ENCODE measurements around the gene KRTAP5-6.

Gene KRTAP5-6

GRCh38 chr11:1733716-1734640 lies 37.0 kb downstream of the KRTAP5-6 start:
- DNase-seq (ENCODE audit: low read depth in 2 of 2) = no peak

- no peak for DNase-seq (ENCODE audit: low read depth in 2 of 2)
These were observed 37.7 kb downstream of the KRTAP5-6 start for GRCh38 chr11:1734641-1735081.

GRCh38 chr11:1735271-1735670 lies 38.3 kb downstream of the KRTAP5-6 start:
- DNase-seq (ENCODE audit: low read depth in 2 of 2) = no peak

- no peak for DNase-seq (ENCODE audit: low read depth in 2 of 2)
These were observed 39.5 kb downstream of the KRTAP5-6 start for GRCh38 chr11:1736447-1736992.

- no peak for DNase-seq (ENCODE audit: low read depth in 2 of 2)
These were observed 40.2 kb downstream of the KRTAP5-6 start for GRCh38 chr11:1737080-1737757.

GRCh38 chr11:1738380-1738779 lies 41.4 kb downstream of the KRTAP5-6 start:
- no peak for DNase-seq (ENCODE audit: low read depth in 2 of 2)

GRCh38 chr11:1739576-1739975 lies 42.6 kb downstream of the KRTAP5-6 start:
- no peak for DNase-seq (ENCODE audit: low read depth in 2 of 2)

GRCh38 chr11:1740786-1741530 lies 44.0 kb downstream of the KRTAP5-6 start:
- DNase-seq (ENCODE audit: low read depth in 2 of 2) = no peak

- DNase-seq (ENCODE audit: low read depth in 2 of 2) = no peak
These were observed 44.7 kb downstream of the KRTAP5-6 start for GRCh38 chr11:1741741-1742140.

GRCh38 chr11:1742371-1742770 lies 45.4 kb downstream of the KRTAP5-6 start:
- no peak for DNase-seq (ENCODE audit: low read depth in 2 of 2)

GRCh38 chr11:1742869-1743584 lies 46.0 kb downstream of the KRTAP5-6 start:
- DNase-seq (ENCODE audit: low read depth in 2 of 2) = no peak

- DNase-seq (ENCODE audit: low read depth in 2 of 2) = no peak
These were observed 46.7 kb downstream of the KRTAP5-6 start for GRCh38 chr11:1743585-1744136.

- no peak for DNase-seq (ENCODE audit: low read depth in 2 of 2)
These were observed 47.3 kb downstream of the KRTAP5-6 start for GRCh38 chr11:1744137-1744886.

- DNase-seq (ENCODE audit: low read depth in 2 of 2) = no peak
These were observed 48.1 kb downstream of the KRTAP5-6 start for GRCh38 chr11:1744891-1745700.

- no peak for DNase-seq (ENCODE audit: low read depth in 2 of 2)
These were observed 48.8 kb downstream of the KRTAP5-6 start for GRCh38 chr11:1745701-1746320.

- no peak for DNase-seq (ENCODE audit: low read depth in 2 of 2)
These were observed 49.5 kb downstream of the KRTAP5-6 start for GRCh38 chr11:1746511-1746931.

- no peak for DNase-seq (ENCODE audit: low read depth in 2 of 2)
These were observed 50.2 kb downstream of the KRTAP5-6 start for GRCh38 chr11:1746956-1747752.

Data from stimulated activated CD8-positive, alpha-beta memory T cell treated with anti-CD3 and anti-CD28 coated beads, Interleukin-2, amount 100 ng/mL, for 1 hour (primary cell).